Cardiac fibroblast (primary cell): ENCODE measurements around the gene MAP1LC3A.

Experiments used
- DNase-seq, 2 donors: peaks; one replicate each; pipeline versions ENCODE4 v3.0.0 to v3.0.0-alpha.2; 2010; ENCODE audit warnings: low read depth in 2 of 2
- H3K4me3 ChIP-seq, 2 donors: replicated peaks in 1 of 2; 1 replicate in 1 of 2; 2 replicates in 1 of 2; pipeline ENCODE4 v1.5.1; 2011; ENCODE audit warnings: low read depth in 2 of 2, low read length in 2 of 2, mild to moderate bottlenecking in 2 of 2, moderate library complexity in 1 of 2
- CTCF ChIP-seq: IDR thresholded peaks from one replicate; pipeline ENCODE4 v1.5.1; 2011; ENCODE audit warnings: low read depth, mild to moderate bottlenecking, low read length, inconsistent platforms

MAP1LC3A gene

DNA sequence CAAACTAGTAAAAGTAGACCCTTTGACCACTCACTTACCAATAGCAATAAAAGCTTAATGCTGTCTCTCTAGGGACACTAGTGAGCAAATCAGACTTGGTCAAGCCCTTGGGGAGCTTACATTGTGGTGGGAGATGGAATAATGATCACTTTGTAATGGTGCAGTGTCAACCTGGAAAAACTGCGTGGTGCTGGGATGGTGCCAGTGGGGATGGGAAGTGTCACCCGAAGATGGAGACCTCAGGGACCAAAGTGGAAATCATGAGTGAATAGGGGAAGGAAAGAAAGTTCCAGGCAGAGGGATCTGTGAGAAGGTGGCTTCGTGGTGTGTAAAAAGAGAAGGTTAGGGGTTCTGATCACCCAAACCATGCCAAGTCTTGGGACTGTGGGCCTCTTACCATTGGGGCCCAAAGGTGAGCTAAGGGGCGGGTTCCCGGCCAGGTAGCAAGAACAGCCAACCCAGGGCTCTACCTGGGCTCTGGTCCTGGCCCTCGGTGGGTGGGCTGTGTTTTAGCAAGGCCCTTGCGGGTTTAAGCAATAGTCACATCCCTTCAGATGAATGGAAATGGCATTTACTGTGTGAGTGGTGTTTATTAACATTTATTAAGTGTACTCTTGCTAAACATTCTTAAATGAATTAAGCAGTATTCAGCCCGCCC, 26.8 kb upstream of the MAP1LC3A start:
- H3K4me3 ChIP-seq = no peak overlapping the region
- DNase-seq = no peak
- TF ChIP-seq CTCF = no peak

DNA sequence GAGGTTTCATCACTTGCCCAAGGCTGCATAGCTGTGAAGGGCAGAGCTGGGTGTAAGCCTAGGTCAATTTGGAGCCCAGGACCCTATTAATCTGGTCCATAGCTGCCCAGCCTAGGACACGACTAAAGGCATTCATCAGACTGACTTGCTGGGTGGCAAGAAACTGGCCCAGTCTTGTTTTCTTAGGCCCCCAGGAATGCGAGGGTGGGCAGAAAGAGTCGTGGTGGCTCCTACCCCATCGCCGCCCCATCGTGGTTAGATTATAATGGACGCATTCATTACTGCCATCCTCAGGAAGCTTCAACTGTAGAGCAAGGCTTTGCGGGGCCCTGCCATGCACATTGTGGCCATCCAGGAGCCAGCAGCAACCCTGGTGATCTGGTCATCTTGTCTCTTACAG, 26.2 kb upstream of the MAP1LC3A start:
- TF ChIP-seq CTCF = no peak
- no peak for DNase-seq
- H3K4me3 ChIP-seq = no peak overlapping the region

- H3K4me3 ChIP-seq = no peak overlapping the region
- DNase-seq = no peak
- TF ChIP-seq CTCF = no peak
Observed at GRCh38 chr20:34532756-34533155, 25.8 kb upstream of the MAP1LC3A start.

GRCh38 chr20:34534391-34535165, 23.9 kb upstream of the MAP1LC3A start:
- no peak for DNase-seq
- H3K4me3 ChIP-seq = no peak overlapping the region
- no peak for TF ChIP-seq CTCF

DNA sequence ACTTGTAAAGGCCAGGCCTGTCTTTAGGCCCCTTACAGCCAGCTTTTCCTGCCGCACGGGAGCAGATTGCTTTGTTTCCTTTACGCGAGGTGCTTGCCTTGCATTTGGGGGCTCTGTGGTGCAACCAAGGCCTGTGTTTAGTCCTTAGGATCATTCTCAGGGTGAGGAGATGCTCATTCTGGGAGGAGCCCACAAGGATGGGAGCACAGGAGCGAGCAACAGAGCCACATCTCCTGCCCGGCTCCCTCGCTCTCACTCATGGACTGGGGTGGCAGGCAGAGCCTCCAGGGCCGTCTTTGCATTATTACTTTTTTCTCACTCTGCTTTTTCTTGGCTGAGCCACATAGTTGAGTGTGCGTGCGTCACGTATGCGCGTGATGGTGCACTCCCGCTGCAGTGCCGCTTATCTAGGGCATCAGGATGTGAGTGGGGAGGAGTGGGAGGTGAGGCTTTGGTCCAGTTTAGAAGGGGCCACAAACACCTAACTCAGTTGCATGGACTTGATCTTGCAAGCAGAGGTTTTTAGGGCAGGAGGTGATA, 23.1 kb upstream of the MAP1LC3A start:
- TF ChIP-seq CTCF = no peak
- DNase-seq = no peak
- H3K4me3 ChIP-seq = no peak overlapping the region

DNA sequence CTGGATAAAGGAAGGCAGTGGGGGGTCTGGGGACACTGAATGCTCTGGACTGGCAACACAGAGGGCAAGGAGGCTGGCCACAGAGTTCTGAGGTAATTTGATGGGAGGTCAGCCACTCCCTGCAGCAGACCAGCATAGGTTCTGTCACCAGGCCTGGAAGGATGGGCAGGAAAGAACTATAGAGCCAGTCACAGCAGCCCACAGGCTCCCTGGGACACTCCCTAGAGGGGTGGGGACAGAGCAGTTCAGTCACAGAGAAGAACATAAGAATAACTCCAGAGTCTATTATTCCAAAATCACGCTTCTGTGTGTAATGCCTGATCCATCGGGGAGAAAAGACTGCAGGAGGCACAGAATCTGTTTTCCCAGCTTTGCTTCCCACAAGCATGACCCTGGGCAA, 22.7 kb upstream of the MAP1LC3A start:
- no peak for TF ChIP-seq CTCF
- no peak for DNase-seq
- H3K4me3 ChIP-seq = no peak overlapping the region
